Prostate gland (tissue), 2 donors: ENCODE results near the gene AHCYL2.

Source experiments
- POLR2A ChIP-seq: fragments of 450-650 bp; IDR thresholded peaks from one replicate; pipeline ENCODE4 v1.6.1; 2016; ENCODE audit warnings: antibody characterized with exemption, mild to moderate bottlenecking
- TF ChIP-seq, protein P1 (sequence below), 4 experiments: fragments of 200-600 bp in 2 of 4; fragments of 450-650 bp in 2 of 4; sonication (generic) in 2 of 4; IDR thresholded peaks; 1 replicate in 3 of 4; 2 replicates in 1 of 4; pipeline ENCODE4 v1.5.1; 2016 to 2019; ENCODE audit warnings: antibody characterized with exemption in 4 of 4, mild to moderate bottlenecking in 2 of 4, moderate library complexity in 2 of 4

DNA sequence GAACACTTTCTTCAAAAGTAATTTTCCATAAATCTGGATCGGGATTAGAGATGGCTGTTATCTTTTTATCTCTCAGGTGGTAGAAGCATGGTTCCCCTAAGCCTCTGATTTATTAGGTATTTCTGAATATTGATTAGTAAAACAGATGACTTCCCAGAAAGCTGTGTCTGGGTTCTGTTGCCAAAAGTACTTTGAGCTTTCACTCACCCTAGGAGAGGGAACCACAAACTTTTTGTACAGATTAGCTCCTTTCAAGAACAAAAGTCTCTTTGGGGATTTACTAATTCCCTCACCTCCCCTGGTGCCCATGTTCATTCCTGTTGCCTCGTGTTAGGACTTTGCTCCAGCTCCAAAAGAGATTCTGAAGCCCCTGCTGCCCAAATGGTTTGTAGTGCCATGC, 162.7 kb downstream of the AHCYL2 start:
- TF ChIP-seq POLR2A, result no peak
- TF ChIP-seq, protein P1, sequence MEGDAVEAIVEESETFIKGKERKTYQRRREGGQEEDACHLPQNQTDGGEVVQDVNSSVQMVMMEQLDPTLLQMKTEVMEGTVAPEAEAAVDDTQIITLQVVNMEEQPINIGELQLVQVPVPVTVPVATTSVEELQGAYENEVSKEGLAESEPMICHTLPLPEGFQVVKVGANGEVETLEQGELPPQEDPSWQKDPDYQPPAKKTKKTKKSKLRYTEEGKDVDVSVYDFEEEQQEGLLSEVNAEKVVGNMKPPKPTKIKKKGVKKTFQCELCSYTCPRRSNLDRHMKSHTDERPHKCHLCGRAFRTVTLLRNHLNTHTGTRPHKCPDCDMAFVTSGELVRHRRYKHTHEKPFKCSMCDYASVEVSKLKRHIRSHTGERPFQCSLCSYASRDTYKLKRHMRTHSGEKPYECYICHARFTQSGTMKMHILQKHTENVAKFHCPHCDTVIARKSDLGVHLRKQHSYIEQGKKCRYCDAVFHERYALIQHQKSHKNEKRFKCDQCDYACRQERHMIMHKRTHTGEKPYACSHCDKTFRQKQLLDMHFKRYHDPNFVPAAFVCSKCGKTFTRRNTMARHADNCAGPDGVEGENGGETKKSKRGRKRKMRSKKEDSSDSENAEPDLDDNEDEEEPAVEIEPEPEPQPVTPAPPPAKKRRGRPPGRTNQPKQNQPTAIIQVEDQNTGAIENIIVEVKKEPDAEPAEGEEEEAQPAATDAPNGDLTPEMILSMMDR (IDR thresholded peaks at IDR 0.05), result no peak
